WERI-Rb-1 (cell line): ENCODE measurements around the gene PHF13.
"Not testable (repeated sequence)": the region's sequence is repeated elsewhere in the genome, so short reads cannot be mapped to it uniquely, and the experiment has no call there.

Source experiments
- DNase-seq: peaks from one replicate; pipeline ENCODE4 v3.0.0-alpha.2; 2020
- H3K27ac ChIP-seq: fragments of 250-450 bp; sonication (Bioruptor Pico); 2 replicates; pipeline ENCODE4 v1.5.1; 2020; ENCODE audit warnings: mild to moderate bottlenecking, moderate library complexity
- H3K27me3 ChIP-seq: fragments of 250-450 bp; sonication (Bioruptor Pico); 2 replicates; pipeline ENCODE4 v1.5.1; 2021; ENCODE audit warnings: mild to moderate bottlenecking, low read depth, moderate library complexity; ENCODE audit not compliant: insufficient read depth, severe bottlenecking
- H3K36me3 ChIP-seq: fragments of 250-450 bp; sonication (Bioruptor Pico); 2 replicates; pipeline ENCODE4 v1.5.1; 2020; ENCODE audit warnings: mild to moderate bottlenecking, moderate library complexity
- H3K4me3 ChIP-seq: 2 replicates; pipeline ENCODE4 v1.5.1; 2011; ENCODE audit warnings: low read depth, mild to moderate bottlenecking, control low read depth, low read length
- H3K9me3 ChIP-seq: fragments of 250-450 bp; sonication (Bioruptor Pico); 2 replicates; pipeline ENCODE4 v1.5.1; 2021; ENCODE audit warnings: mild to moderate bottlenecking, moderate library complexity; ENCODE audit not compliant: severe bottlenecking
- TF ChIP-seq, protein P1 (sequence below): IDR thresholded peaks from 2 replicates; pipeline ENCODE4 v1.5.1; 2011; ENCODE audit warnings: low read depth, mild to moderate bottlenecking, control low read depth, inconsistent platforms, low read length

PHF13 gene

DNA sequence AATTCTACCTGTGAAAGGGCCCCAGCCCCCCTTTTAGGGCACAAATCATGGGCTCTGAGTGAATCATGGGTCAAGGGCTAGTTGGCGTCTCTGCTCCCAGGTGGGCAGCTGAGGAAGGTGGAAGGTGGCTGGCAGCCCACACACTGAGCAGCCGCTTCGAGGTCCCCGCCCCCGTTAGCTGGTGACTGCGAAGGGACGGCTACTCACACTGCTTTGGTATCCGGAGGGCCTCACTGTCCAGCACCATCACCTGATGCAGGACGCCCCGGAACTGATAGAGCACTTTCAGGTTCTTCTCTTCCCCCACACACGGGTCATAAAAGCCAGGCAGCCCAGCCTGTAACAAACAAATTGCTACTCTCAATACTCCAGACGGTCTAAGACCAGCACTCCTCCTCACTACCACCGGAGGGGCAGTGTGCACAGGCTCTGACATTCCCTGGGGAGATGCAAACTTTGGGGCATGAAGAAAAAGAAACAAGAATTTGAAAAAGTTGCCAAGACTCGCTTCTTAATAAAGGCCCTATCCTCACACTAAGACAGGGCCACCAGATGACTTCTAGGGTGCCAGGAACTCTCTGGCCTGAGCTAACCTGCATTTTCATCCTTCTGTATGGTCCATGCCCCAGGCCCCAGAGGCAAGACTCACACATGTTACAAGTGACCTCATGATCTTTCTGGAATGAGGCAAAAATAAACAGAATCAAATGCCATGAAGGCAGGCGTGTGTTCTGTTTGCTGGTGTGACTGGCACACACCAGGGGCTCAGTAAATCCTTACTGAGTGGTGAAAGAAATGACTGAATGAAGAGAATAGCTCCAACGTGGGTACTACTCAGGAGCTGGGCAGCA lies 22.6 kb downstream of the PHF13 start:
- DNase-seq, result no peak
- H3K9me3 ChIP-seq, result no peaks in the 10 kb centered on the region
- H3K27ac ChIP-seq, result no peak overlapping the region
- no peak overlapping the region for H3K4me3 ChIP-seq
- no peaks in the 10 kb centered on the region for H3K27me3 ChIP-seq
- TF ChIP-seq, protein P1, sequence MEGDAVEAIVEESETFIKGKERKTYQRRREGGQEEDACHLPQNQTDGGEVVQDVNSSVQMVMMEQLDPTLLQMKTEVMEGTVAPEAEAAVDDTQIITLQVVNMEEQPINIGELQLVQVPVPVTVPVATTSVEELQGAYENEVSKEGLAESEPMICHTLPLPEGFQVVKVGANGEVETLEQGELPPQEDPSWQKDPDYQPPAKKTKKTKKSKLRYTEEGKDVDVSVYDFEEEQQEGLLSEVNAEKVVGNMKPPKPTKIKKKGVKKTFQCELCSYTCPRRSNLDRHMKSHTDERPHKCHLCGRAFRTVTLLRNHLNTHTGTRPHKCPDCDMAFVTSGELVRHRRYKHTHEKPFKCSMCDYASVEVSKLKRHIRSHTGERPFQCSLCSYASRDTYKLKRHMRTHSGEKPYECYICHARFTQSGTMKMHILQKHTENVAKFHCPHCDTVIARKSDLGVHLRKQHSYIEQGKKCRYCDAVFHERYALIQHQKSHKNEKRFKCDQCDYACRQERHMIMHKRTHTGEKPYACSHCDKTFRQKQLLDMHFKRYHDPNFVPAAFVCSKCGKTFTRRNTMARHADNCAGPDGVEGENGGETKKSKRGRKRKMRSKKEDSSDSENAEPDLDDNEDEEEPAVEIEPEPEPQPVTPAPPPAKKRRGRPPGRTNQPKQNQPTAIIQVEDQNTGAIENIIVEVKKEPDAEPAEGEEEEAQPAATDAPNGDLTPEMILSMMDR, result no peak
- peaks cover 84% of the 10 kb centered on the region for H3K36me3 ChIP-seq

- H3K36me3 ChIP-seq, result peaks cover 87% of the 10 kb centered on the region
Measured at GRCh38 chr1:6636778-6637177, 23.2 kb downstream of the PHF13 start.

DNA sequence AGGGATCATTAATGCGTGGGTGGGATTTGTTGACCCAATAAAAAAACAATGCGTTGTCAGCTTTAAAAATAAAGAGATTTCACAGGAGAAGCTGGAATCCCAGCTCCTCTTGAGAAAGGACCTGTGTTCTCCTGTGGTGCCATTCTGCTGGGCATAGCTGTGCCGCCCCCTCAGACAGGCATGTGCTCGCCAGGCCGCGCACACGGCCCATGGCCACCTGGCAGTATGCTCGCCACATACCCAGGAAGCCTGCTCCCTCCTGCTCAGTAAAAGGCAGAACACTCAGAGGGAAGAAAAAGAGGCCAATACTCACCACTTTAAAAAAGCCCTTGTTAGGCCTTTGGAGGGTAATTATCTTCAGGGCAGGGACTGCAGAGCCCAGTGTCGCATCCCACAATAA lies 24.2 kb downstream of the PHF13 start:
- Histone ChIP-seq H3K27me3 (no peaks in the 10 kb centered on the region), H3K27ac (no peak overlapping the region), H3K4me3 (no peak overlapping the region), H3K9me3 (no peaks in the 10 kb centered on the region), H3K36me3 (peaks cover 90% of the 10 kb centered on the region)
- TF ChIP-seq, protein P1, result no peak
- DNase-seq, result no peak

More at GRCh38 chr1:6636778-6637177, 23.2 kb downstream of the PHF13 start:
- DNase-seq, H3K4me3 ChIP-seq, H3K27ac ChIP-seq, H3K27me3 ChIP-seq, H3K9me3 ChIP-seq: not testable (repeated sequence)

DNA sequence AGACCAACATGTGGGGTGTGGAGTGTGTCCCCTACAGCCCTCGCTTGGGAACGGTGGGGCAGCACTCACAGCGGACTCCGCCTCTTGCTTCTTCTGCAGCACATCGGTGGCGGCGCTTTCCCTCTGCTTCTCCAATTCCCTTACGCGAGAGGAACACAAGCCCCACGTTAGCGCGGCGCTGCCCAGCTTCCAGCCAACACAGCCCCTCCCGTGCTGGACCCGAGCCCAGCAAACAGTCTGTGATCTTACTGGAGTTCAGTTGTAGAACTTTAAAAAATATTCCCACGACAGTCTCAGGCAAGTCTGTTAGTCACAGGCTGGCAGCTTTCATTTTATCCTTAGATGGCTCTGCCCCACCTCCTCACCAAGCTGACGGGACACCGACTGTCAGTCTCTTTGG lies 24.7 kb downstream of the PHF13 start:
- TF ChIP-seq, protein P1, result no peak
- Histone ChIP-seq H3K27ac (no peak overlapping the region), H3K27me3 (no peaks in the 10 kb centered on the region), H3K36me3 (peaks cover 88% of the 10 kb centered on the region), H3K4me3 (no peak overlapping the region), H3K9me3 (no peaks in the 10 kb centered on the region)
- no peak for DNase-seq

GRCh38 chr1:6640867-6641266 lies 27.3 kb downstream of the PHF13 start:
- DNase-seq, H3K27me3 ChIP-seq, H3K27ac ChIP-seq, H3K4me3 ChIP-seq, H3K9me3 ChIP-seq: not testable (repeated sequence)
- H3K36me3 ChIP-seq, result peaks cover 86% of the 10 kb centered on the region

- TF ChIP-seq, protein P1, result no peak
- Histone ChIP-seq H3K4me3 (no peak overlapping the region), H3K36me3 (peaks cover 54% of the 10 kb centered on the region), H3K27me3 (no peaks in the 10 kb centered on the region), H3K9me3 (no peaks in the 10 kb centered on the region), H3K27ac (no peak overlapping the region)
- no peak for DNase-seq
Measured at GRCh38 chr1:6645018-6645417, 31.5 kb downstream of the PHF13 start.
